Measurements from ENCODE around the gene CTIF.
A peak's percentile ranks its signal among the peaks of the same experiment; 100 is the strongest.

Gene CTIF

DNA sequence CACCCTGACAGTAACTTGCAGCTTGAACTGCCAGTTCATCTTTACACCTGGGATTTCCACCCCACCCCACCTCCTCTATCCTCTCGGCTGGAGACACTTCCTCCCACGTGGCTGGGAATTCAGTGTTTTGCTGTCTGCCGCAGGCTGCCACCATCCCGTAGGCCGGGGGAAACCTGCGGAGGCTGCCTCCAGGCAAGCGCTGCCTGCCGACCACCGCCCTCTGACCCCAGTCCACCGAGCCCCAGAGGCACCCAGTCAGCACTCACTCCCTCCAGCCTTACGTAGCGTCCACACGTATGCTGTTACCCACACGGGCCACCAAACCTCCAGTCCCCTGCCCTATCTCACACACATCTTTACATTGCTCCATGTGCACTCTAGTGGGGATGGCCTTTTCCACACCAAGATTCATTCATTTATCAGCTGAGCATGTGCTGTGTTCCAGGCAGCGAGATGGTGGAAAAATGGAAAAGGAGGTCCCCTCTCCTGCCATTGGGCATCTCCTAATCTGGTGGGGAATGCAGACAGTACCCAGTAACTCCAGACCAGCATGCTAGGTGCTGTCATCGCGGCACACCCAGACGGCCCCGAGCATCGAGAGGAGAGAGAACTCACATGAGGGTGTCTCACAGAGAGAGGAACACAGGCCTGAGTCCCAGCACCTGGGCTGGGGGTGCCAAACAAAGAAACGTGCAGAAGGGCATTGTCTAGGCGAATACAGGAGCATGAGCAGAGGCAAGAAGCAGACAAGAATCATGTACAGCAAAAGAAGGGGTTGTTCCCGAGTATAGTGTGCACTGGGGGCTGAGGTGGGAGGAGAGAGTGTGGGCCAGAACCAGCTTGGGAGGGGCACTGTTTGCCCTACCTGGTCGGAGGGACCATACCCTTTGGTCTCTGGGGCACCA, 245.0 kb downstream of the CTIF start:
- Histone ChIP-seq H3K27me3 (replicated peaks; ENCODE audit: insufficient read depth, low read length) (no peaks in the 10 kb centered on the region), H3K36me3 (replicated peaks; ENCODE audit: insufficient read depth, low read length) (no peaks in the 10 kb centered on the region), H3F3A (ENCODE audit: insufficient read depth, low read length) (peaks cover 25% of the 10 kb centered on the region), H3K79me2 (ENCODE audit: low read length) (no peaks in the 10 kb centered on the region), H3K4me1 (ENCODE audit: low read length) (peaks cover 40% of the 10 kb centered on the region), H3K4me3 (ENCODE audit: low read length) (peak overlapping the region; percentile 40), H3K4me2 (ENCODE audit: low read depth, low read length) (peak overlapping the region; percentile 85), H4K20me1 (ENCODE audit: insufficient read depth, low read length) (no peaks in the 10 kb centered on the region), H3K9ac (ENCODE audit: low read length) (peak overlapping the region; percentile 59; the same call in 1 of the 2 replicates), H3K27ac (ENCODE audit: low read length) (peak overlapping the region; percentile 97), H3K9me2 (replicated peaks; ENCODE audit: insufficient read depth, low read length) (no peaks in the 10 kb centered on the region), H2AFZ (ENCODE audit: low read length) (no peak overlapping the region), H3K9me3 (replicated peaks; ENCODE audit: insufficient read depth, low read length) (no peaks in the 10 kb centered on the region)
- DNase-seq, result no peak
- TF ChIP-seq, protein P1, sequence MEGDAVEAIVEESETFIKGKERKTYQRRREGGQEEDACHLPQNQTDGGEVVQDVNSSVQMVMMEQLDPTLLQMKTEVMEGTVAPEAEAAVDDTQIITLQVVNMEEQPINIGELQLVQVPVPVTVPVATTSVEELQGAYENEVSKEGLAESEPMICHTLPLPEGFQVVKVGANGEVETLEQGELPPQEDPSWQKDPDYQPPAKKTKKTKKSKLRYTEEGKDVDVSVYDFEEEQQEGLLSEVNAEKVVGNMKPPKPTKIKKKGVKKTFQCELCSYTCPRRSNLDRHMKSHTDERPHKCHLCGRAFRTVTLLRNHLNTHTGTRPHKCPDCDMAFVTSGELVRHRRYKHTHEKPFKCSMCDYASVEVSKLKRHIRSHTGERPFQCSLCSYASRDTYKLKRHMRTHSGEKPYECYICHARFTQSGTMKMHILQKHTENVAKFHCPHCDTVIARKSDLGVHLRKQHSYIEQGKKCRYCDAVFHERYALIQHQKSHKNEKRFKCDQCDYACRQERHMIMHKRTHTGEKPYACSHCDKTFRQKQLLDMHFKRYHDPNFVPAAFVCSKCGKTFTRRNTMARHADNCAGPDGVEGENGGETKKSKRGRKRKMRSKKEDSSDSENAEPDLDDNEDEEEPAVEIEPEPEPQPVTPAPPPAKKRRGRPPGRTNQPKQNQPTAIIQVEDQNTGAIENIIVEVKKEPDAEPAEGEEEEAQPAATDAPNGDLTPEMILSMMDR (IDR thresholded peaks at IDR 0.05; ENCODE audit: low read length), result no peak
- TF ChIP-seq EZH2 (optimal IDR thresholded peaks at IDR 0.05; ENCODE audit: low read depth, low read length) (no peak), EZH2phosphoT487 (IDR thresholded peaks at IDR 0.05; ENCODE audit: low read length) (no peak)

DNA sequence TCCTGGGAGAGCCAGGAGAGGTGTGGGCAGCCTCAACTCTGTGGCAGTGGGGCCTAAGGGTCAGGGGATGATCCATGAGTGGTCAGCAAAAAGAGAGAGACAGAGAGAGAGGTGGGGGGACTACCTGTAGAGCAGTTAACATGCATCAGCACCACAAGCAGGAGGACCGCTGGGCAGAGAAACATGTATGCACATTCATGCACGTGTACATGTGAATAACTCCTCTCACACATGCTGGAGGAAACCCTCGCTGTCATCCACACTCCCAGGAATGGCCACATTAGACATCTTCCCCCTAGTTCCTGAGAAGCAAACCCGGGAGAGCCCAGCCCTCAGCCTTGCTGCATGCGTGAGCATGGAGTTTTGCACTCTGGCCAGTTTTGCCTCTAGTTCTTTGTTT, 245.8 kb downstream of the CTIF start:
- H3K9me3 ChIP-seq (replicated peaks; ENCODE audit: insufficient read depth, low read length), result no peaks in the 10 kb centered on the region
- peak overlapping the region; percentile 40 for H3K4me3 ChIP-seq (ENCODE audit: low read length)
- H3K4me2 ChIP-seq (ENCODE audit: low read depth, low read length), result peak overlapping the region; percentile 85
- H3K79me2 ChIP-seq (ENCODE audit: low read length), result no peaks in the 10 kb centered on the region
- peaks cover 40% of the 10 kb centered on the region for H3K4me1 ChIP-seq (ENCODE audit: low read length)
- no peaks in the 10 kb centered on the region for H3K9me2 ChIP-seq (replicated peaks; ENCODE audit: insufficient read depth, low read length)
- H4K20me1 ChIP-seq (ENCODE audit: insufficient read depth, low read length), result no peaks in the 10 kb centered on the region
- peaks cover 25% of the 10 kb centered on the region for H3F3A ChIP-seq (ENCODE audit: insufficient read depth, low read length)
- no peak overlapping the region for H2AFZ ChIP-seq (ENCODE audit: low read length)
- H3K27me3 ChIP-seq (replicated peaks; ENCODE audit: insufficient read depth, low read length), result no peaks in the 10 kb centered on the region
- TF ChIP-seq, protein P1 (IDR thresholded peaks at IDR 0.05; ENCODE audit: low read length), result no peak
- TF ChIP-seq EZH2 (optimal IDR thresholded peaks at IDR 0.05; ENCODE audit: low read depth, low read length) (no peak), EZH2phosphoT487 (IDR thresholded peaks at IDR 0.05; ENCODE audit: low read length) (no peak)
- DNase-seq, result peak; percentile 37
- H3K9ac ChIP-seq (ENCODE audit: low read length), result peak overlapping the region; percentile 59
- H3K27ac ChIP-seq (ENCODE audit: low read length), result peak overlapping the region; percentile 97
- H3K36me3 ChIP-seq (replicated peaks; ENCODE audit: insufficient read depth, low read length), result no peaks in the 10 kb centered on the region

DNA sequence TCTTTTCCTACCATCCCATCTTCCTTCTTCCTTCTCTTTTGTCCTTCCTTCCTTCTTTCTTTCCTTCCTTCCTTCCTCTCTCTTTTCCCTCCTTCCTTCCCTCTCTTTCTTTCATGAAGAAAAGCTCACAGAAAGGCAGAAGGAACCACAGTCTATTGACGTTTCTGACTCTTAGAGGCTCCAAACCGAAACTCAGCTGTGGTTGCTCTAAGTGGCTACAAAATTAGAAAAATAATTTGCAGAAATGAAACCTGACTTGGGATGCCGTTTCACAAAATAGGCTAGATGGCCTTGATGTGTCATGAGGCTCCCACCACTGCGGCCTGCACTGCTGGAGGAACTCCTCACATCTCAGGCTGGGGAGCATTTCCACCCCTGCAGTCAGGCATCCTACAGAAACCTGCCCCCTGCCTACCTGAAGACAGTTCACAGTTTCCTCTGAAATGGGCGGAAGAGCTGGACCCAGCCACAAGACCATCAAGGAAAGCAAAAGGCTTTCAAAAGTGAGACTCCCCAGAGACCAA, 246.3 kb downstream of the CTIF start:
- Histone ChIP-seq H4K20me1 (ENCODE audit: insufficient read depth, low read length) (no peaks in the 10 kb centered on the region), H3K9me3 (replicated peaks; ENCODE audit: insufficient read depth, low read length) (no peaks in the 10 kb centered on the region)
- peak; percentile 95 for DNase-seq

More for the DNA sequence above, 246.3 kb downstream of the CTIF start:
- H3K27ac ChIP-seq (ENCODE audit: low read length), result peak overlapping the region; percentile 97
- H3K79me2 ChIP-seq (ENCODE audit: low read length), result no peaks in the 10 kb centered on the region
- H3K36me3 ChIP-seq (replicated peaks; ENCODE audit: insufficient read depth, low read length), result no peaks in the 10 kb centered on the region
- H2AFZ ChIP-seq (ENCODE audit: low read length), result no peak overlapping the region
- H3K9ac ChIP-seq (ENCODE audit: low read length), result peak overlapping the region; percentile 59
- H3K9me2 ChIP-seq (replicated peaks; ENCODE audit: insufficient read depth, low read length), result no peaks in the 10 kb centered on the region
- peak overlapping the region; percentile 40 for H3K4me3 ChIP-seq (ENCODE audit: low read length)
- peaks cover 25% of the 10 kb centered on the region for H3F3A ChIP-seq (ENCODE audit: insufficient read depth, low read length)
- H3K27me3 ChIP-seq (replicated peaks; ENCODE audit: insufficient read depth, low read length), result no peaks in the 10 kb centered on the region
- H3K4me2 ChIP-seq (ENCODE audit: low read depth, low read length), result peak overlapping the region; percentile 85
- peaks cover 40% of the 10 kb centered on the region for H3K4me1 ChIP-seq (ENCODE audit: low read length)
- TF ChIP-seq, protein P1 (IDR thresholded peaks at IDR 0.05; ENCODE audit: low read length), result peak; percentile 29
- TF ChIP-seq EZH2 (optimal IDR thresholded peaks at IDR 0.05; ENCODE audit: low read depth, low read length) (no peak), EZH2phosphoT487 (IDR thresholded peaks at IDR 0.05; ENCODE audit: low read length) (no peak)

All from MM.1S (cell line).